Testis (tissue), 2 donors: Measurements from ENCODE around the gene FHAD1.

Source experiments
- POLR2A ChIP-seq: fragments of 450-650 bp; IDR thresholded peaks from one replicate; pipeline ENCODE4 v1.6.1; 2017; ENCODE audit warnings: antibody characterized with exemption, mild to moderate bottlenecking, moderate library complexity
- TF ChIP-seq, protein P1 (sequence below), 3 experiments: fragments of 450-650 bp in 2 of 3; fragments of 200-600 bp in 1 of 3; sonication (generic) in 1 of 3; IDR thresholded peaks; one replicate each; pipeline ENCODE4 v1.5.1; 2016 to 2019; ENCODE audit warnings: antibody characterized with exemption in 3 of 3, mild to moderate bottlenecking in 2 of 3, moderate library complexity in 1 of 3

- TF ChIP-seq POLR2A, result no peak
- TF ChIP-seq, protein P1, sequence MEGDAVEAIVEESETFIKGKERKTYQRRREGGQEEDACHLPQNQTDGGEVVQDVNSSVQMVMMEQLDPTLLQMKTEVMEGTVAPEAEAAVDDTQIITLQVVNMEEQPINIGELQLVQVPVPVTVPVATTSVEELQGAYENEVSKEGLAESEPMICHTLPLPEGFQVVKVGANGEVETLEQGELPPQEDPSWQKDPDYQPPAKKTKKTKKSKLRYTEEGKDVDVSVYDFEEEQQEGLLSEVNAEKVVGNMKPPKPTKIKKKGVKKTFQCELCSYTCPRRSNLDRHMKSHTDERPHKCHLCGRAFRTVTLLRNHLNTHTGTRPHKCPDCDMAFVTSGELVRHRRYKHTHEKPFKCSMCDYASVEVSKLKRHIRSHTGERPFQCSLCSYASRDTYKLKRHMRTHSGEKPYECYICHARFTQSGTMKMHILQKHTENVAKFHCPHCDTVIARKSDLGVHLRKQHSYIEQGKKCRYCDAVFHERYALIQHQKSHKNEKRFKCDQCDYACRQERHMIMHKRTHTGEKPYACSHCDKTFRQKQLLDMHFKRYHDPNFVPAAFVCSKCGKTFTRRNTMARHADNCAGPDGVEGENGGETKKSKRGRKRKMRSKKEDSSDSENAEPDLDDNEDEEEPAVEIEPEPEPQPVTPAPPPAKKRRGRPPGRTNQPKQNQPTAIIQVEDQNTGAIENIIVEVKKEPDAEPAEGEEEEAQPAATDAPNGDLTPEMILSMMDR (IDR thresholded peaks at IDR 0.05), result no peak
Measured at GRCh38 chr1:15287035-15287979, 40.3 kb downstream of the FHAD1 start.
